Vagina (tissue), 2 donors: ENCODE measurements around the gene FUT2.

Experiments used
- POLR2A ChIP-seq, 2 donors: fragments of 450-650 bp; IDR thresholded peaks; one replicate each; pipeline ENCODE4 v1.6.1; 2017; ENCODE audit warnings: antibody characterized with exemption in 2 of 2, mild to moderate bottlenecking in 2 of 2, moderate library complexity in 2 of 2
- TF ChIP-seq, protein P1 (sequence below), 3 experiments: fragments of 450-650 bp in 2 of 3; fragments of 200-600 bp in 1 of 3; sonication (generic) in 1 of 3; IDR thresholded peaks; one replicate each; pipeline ENCODE4 v1.5.1; 2017 to 2019; ENCODE audit warnings: antibody characterized with exemption in 3 of 3, mild to moderate bottlenecking in 2 of 3, moderate library complexity in 2 of 3

DNA sequence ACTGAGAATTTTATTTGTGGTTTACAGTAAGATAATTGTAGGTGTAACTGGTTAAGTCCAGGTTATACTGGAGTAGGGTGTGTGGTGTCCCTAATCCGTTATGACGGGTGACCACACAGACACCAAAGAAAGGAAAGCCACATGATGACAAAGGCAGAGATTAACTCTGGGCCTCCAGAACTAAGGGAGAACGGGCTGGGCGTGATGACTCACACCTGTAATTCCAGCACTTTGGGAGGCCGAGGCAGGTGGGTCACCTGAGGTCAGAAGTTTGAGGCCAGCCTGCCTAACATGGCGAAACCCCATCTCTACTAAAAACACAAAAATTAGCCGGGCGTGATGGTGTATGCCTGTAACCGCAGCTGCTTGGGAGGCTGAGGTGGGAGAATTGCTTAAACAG lies 10.2 kb upstream of the FUT2 start:
- TF ChIP-seq, protein P1, sequence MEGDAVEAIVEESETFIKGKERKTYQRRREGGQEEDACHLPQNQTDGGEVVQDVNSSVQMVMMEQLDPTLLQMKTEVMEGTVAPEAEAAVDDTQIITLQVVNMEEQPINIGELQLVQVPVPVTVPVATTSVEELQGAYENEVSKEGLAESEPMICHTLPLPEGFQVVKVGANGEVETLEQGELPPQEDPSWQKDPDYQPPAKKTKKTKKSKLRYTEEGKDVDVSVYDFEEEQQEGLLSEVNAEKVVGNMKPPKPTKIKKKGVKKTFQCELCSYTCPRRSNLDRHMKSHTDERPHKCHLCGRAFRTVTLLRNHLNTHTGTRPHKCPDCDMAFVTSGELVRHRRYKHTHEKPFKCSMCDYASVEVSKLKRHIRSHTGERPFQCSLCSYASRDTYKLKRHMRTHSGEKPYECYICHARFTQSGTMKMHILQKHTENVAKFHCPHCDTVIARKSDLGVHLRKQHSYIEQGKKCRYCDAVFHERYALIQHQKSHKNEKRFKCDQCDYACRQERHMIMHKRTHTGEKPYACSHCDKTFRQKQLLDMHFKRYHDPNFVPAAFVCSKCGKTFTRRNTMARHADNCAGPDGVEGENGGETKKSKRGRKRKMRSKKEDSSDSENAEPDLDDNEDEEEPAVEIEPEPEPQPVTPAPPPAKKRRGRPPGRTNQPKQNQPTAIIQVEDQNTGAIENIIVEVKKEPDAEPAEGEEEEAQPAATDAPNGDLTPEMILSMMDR (IDR thresholded peaks at IDR 0.05), result no peak
- TF ChIP-seq POLR2A (IDR thresholded peaks at IDR 0.05), result no peak
